Loucy (cell line): Measurements from ENCODE around the gene ARSG.

ENCODE experiments used
- CTCF ChIP-seq: fragments of 200-600 bp; sonication (generic); conservative IDR thresholded peaks from 2 replicates; pipeline ENCODE4 v1.5.1; 2014; ENCODE audit warnings: mild to moderate bottlenecking, antibody characterized with exemption, low read length
- EZH2phosphoT487 ChIP-seq: fragments of 200-600 bp; IDR thresholded peaks from 2 replicates; pipeline ENCODE4 v1.6.1; 2018; ENCODE audit warnings: antibody characterized with exemption, mild to moderate bottlenecking, moderate library complexity, borderline replicate concordance

- no peak for TF ChIP-seq EZH2phosphoT487
- TF ChIP-seq CTCF: no peak
Observed at GRCh38 chr17:68248891-68249290, 42.4 kb upstream of the ARSG start.
